GM21423 (cell line): ENCODE measurements around the gene C1orf159.

ENCODE experiments used
- ATAC-seq: cut with Tn5 transposase; IDR thresholded peaks from one replicate; pipeline ENCODE4 v1.9.1; 2021; ENCODE audit warnings: mild to moderate bottlenecking, moderate library complexity; ENCODE audit not compliant: unreplicated experiment

The C1orf159 gene

DNA sequence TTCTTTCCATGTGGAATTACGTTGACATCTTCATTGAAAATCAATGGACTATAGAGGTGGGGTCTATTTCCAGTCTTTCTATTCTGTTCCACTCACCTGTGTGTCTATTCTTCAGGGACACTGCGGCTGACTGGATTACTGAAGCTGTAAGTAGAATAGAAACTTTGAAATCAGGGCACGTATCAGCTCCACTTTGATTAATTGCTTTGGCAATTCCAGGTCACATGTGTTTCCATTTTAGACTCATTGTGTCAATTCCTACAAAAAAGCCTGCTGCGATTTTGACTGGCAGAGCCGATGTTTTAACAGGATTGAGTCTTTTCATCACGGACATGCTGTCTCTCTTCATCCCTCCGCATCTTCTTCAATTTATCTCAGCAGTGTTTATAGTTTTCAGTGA, 20.9 kb downstream of the C1orf159 start:
- no peak for ATAC-seq

GRCh38 chr1:1093610-1093943, 22.3 kb downstream of the C1orf159 start:
- no peak for ATAC-seq

DNA sequence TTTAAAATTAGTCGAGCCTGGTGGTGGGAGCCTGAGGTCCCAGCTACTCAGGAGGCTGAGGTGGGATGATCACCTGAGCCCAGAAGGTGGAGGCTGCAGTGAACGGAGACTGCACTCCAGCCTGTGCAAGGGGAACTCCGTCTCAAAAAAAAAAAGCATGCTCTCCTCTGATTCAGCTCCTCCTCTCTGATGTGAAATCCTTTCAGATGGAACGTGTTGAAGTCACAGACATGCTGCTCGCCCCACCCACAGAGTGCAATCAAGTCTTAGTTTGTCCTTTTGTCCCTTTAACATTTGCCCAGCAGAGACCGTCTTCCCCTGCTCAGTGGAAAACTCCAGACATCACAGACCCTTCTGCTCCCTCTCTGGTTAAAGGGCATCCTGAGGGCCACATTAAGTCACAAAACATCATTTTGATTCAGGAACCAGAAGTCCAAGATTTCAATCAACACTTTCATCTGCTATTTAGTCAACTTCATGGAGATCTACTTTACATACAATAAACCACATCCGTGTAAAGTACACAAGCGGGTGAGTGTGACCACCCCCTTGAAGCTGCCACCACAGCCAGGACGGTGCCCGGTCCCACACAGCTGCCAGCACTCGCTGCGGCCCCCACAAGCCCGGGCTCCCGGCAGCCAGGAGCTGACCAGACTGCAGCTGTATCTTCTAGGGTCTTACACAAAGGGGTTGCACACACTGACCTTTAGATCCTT, 22.8 kb downstream of the C1orf159 start:
- no peak for ATAC-seq

DNA sequence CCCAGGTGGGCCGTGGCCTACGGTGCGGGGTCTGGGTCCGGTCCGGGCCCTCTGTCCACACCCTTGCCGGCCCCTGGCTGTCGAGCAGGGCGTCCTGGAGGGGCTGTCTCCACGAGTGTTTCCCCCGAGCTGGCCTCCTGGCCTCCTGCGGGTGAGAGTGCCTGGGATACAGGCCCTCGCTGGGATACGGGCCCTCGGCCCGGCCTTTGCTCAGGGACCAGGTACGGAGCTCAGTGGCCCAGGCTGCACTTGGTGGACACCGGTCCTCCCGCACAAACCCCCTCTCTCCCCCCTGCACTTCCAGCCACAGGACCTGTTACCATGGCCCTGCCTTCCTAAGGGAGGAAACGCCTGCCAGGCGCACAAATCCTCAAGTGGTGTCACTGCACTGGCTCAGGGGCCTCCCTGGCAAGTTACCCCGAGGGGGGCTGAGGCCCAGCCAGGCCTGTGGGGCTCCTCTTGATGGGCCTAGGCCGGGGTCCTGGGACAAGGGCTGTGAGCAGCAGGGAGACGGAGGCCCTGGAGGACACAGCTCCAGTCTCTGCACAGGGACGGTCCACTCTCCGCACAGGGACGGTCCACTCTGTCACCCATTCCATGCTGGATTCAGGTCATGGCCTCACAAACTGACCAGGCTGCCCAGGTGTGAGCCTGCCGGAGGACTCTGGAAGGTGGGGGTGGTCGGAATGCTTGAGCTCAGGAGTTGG, 23.6 kb downstream of the C1orf159 start:
- ATAC-seq = no peak

- ATAC-seq = no peak
These were observed 24.3 kb downstream of the C1orf159 start for GRCh38 chr1:1091344-1092148.

DNA sequence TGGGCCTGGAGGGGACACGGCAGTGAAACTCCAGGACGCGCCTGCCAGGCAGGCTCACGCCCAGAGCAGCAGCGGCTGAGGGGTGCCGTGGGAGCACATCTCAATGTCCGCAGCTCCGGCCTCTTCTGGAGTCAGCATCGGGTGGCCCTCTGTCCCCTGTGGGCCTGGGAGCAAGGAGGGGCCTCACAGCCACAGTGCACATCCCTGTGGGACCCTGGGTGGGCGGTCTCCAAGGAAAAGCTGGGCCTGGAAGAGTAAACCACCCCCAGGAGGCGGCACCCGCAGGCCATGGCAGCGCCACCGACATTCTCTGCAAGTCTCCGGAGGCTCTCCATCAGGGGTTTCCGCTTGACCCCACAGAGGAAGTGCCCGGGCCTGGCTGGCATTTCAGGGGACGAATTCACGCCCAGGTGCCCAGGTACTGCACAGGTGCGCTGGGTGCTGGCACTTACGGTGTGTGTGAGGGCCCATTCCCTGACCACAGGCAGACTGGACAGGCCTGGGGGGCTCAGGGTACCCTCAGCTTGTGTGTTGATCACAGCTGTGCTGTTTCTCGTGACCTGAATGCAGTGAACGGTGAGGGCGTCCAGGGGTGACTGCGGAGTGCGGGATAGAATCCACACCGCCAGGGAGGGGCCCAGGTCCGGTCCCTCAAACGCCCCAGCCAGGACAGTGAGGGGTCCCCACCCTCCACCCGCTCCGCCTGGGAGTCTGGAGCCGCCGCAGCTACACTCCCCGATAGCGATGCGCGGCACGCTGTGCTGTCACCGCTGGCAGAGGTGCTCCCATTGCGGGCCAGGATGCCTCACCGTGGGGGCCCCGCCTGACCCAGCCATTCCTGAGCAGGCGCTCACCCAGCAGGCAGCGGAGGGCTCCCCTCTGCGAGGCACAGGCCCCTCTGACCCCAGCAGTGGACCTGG, 25.2 kb downstream of the C1orf159 start:
- ATAC-seq = no peak

DNA sequence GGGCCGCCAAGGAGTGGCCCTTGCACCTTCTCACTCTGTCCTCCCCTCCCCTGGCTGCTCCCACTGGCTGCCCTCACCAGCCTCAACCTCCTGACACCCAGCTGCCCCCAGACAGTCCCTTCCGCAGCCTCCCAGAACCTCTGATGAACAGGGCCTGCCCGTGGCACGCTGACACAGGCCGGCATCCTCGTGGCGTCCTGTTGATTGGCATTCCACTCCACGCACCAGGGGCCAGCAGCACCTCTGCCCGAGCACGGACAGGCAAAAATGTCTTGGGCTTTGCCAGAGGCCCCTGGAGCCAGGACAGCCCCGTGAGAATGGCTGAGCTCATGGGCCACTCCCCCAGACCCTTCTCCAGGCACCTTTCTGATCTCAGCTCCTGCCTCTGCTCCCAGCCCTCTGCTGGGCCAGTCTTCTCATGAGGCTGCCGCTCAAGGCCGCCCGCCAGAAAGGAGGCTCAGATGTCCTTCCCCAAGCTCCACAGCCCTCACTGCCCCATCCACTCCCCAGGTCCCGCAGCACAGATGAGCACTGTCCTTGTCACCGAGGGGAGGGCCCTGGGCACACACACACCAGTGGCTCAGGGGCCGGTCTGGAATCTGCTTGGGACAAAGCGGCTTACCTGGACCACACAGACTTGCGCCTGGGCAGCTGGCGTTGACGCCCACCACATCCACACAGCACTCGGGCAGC, 26.0 kb downstream of the C1orf159 start:
- ATAC-seq = no peak

DNA sequence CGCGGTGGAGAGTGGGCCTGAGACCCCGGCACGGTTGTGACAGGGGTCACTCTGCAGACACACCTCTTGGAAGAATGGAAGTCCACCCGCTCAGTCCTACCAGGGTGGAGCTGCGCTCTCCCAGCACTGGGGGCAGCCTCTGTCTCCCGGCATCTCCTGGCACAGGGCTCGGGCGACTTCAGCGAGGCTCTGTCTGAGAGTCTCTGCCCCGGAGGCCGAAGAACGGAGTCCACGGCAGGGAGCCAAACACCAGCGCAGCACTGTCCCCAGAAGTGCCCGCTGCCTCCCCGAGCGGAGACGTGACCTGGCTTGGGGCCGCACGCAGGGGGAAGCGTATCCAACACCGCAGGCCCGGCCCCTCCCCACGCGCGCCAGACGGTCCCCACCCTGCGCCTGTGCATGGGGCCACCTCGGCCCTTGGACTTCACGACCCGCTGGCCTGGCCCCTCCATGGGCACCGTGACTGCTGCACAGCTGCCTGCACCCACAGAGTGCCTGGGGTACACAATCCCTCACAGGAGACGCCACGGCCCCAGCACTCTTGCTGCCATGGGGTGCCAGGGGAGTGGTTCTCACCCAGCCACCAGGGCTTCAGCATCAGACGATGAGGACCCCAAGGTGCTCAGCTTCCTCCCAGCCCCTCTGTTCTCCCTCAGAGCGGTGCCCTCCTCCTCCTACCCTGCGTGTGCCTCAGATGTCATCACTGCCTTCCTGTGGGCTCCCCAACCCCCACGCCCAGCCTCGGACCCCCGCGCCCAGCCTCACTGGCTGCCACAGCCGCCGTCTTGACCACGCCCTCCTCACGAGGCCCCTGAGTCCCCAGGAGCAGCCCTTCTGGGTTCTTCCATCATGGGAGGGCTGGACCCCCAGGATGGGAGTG, 26.8 kb downstream of the C1orf159 start:
- no peak for ATAC-seq

DNA sequence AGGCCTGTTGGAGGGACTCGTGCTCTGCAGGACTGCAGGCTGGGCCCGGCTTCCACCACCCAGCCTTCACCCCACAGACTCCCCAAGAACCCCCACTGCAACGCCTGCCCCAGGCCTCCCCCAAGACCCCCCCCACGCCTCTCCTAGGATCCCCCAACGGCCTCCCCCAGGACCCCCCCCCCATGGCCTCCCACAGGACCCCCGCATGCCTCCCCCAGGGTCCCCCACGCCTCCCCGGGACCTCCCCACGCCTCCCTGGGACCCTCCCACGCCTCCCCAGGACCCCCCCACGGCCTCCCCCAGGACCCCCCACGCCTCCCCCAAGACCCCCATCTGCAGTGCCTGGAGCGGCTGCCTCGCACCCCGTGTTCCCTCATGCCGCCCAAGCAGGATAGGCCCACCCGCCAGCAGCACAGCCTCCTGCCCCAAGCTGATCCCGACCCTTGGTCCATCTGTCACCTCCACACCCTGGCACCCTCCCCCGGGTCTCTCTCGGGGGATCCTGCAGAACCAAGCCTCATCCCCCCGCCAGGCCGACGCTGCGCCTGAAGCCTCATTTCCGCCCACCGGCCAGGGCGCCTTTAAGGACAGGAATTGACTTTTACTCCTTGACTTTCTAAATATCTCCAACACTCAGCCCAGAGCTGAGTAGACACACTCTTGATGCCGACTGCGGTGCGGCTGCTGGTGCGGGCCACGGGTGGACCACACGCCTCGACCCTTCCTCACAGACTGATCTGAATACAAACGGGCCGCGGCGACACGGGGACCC, 27.7 kb downstream of the C1orf159 start:
- ATAC-seq = no peak

GRCh38 chr1:1087351-1088028, 28.4 kb downstream of the C1orf159 start:
- no peak for ATAC-seq

DNA sequence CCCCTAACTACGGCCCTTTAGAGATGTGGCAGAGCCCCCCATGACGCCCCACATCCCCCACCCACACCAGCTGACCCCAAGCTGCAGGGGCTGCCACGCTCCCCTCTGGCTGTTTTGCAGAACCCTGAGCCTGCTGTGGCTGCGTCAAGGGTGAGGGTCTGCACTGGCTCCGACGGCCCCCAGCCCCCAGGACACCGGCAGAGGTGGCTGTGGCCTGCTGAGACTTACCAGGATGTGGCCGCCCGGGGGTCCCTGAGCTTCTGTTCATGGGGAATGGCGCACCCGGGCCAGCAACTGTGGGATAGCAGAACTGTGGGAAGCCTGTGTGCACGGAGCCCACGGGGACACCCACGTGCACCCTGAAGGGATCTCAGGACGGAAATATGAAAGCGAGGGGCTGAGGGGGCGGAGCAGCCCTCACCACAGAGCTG, 29.0 kb downstream of the C1orf159 start:
- no peak for ATAC-seq

GRCh38 chr1:1085911-1086841, 29.7 kb downstream of the C1orf159 start:
- ATAC-seq = no peak

DNA sequence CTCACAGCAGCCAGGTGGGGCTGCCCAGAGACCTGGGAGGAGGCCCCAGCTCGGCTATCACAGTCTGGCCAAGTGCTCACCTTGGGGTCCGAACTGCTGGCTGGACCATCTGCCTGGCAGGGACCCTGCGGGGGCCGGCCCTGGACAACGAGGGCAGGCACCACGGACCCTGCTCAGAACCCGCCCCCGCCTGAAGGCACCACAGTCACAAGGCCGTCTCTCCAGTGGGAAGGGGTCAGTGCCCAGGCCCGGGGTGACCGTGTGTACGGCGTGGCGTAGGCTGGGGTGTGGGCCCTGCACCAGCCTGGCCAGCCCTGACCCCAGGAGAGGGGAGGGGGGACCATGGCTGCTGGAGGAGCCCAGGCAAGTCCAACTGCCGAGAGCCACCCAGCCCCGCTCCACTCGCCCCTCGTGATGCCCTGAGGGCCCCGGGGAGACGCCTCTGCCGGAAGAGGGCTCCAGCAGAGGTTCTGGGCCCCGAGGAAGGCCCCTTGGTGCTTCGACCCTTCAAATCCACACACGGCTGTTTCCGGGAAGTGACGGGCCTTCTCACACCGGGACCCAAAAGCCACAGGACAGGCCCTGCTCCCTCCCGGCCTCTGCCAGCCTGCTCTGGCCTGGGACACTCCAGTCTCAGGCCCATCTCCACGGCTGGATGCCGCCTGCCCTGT, 30.6 kb downstream of the C1orf159 start:
- ATAC-seq = no peak

GRCh38 chr1:1084372-1085170, 31.3 kb downstream of the C1orf159 start:
- ATAC-seq = no peak
